GM23338 (cell line): ENCODE measurements around the gene MAP1LC3C. TPM values are rescaled to one million over a fixed set of nuclear protein-coding genes. Genes with fewer than 3 reads are reported as not detected.
A peak's percentile ranks its signal among the peaks of the same experiment; 100 is the strongest.

Experiments used
- ATAC-seq: fragments of 200-7000 bp; cut with Tn5 transposase; 3 replicates; pipeline ENCODE4 v1.9.1; 2020
- DNase-seq: peaks from one replicate; pipeline ENCODE4 v3.0.0-alpha.2; 2015; ENCODE audit warnings: low spot score
- H2AFZ ChIP-seq: fragments of 200-600 bp; sonication (generic); 2 replicates; pipeline ENCODE4 v1.8.0; 2016; ENCODE audit warnings: antibody characterized with exemption, mild to moderate bottlenecking, moderate library complexity
- H3F3A ChIP-seq: fragments of 200-600 bp; sonication (generic); replicated peaks from 2 replicates; pipeline ENCODE4 v1.8.0; 2017; ENCODE audit warnings: antibody characterized with exemption, mixed run types, low read depth
- H3K27ac ChIP-seq: fragments of 200-600 bp; sonication (generic); 2 replicates; pipeline ENCODE4 v1.6.1; 2016; ENCODE audit warnings: low read depth
- H3K27me3 ChIP-seq: fragments of 200-600 bp; sonication (generic); 2 replicates; pipeline ENCODE4 v1.8.0; 2016; ENCODE audit warnings: mild to moderate bottlenecking, mixed run types, moderate library complexity; ENCODE audit not compliant: insufficient read depth
- H3K36me3 ChIP-seq: fragments of 200-600 bp; sonication (generic); 2 replicates; pipeline ENCODE4 v1.8.0; 2016; ENCODE audit warnings: mild to moderate bottlenecking; ENCODE audit not compliant: insufficient read depth
- H3K4me1 ChIP-seq: fragments of 200-600 bp; sonication (generic); 2 replicates; pipeline ENCODE4 v1.8.0; 2016; ENCODE audit warnings: mild to moderate bottlenecking, moderate library complexity; ENCODE audit not compliant: insufficient read depth
- H3K4me2 ChIP-seq: fragments of 200-600 bp; sonication (generic); 2 replicates; pipeline ENCODE4 v1.7.1; 2017; ENCODE audit warnings: mixed run types
- H3K4me3 ChIP-seq: fragments of 200-600 bp; sonication (generic); 2 replicates; pipeline ENCODE4 v1.6.1; 2016; ENCODE audit warnings: mixed run types
- H3K79me2 ChIP-seq: fragments of 200-600 bp; sonication (generic); replicated peaks from 2 replicates; pipeline ENCODE4 v1.8.0; 2017; ENCODE audit warnings: mild to moderate bottlenecking; ENCODE audit not compliant: insufficient read depth
- H3K9me2 ChIP-seq: fragments of 200-600 bp; sonication (generic); 2 replicates; pipeline ENCODE4 v1.8.0; 2017; ENCODE audit not compliant: insufficient read depth
- H4K20me1 ChIP-seq: fragments of 200-600 bp; sonication (generic); replicated peaks from 2 replicates; pipeline ENCODE4 v1.8.0; 2017; ENCODE audit warnings: mild to moderate bottlenecking; ENCODE audit not compliant: insufficient read depth
- H3K27ac Mint-ChIP-seq: 2 replicates; pipeline ENCODE4 v1.8.0; 2020; ENCODE audit warnings: inconsistent platforms, mild to moderate bottlenecking, moderate library complexity, mixed read lengths
- H3K27me3 Mint-ChIP-seq: 3 replicates; pipeline ENCODE4 v1.8.0; 2022; ENCODE audit warnings: low read depth, mild to moderate bottlenecking, moderate library complexity, mixed read lengths, inconsistent platforms; ENCODE audit not compliant: insufficient read depth, poor library complexity
- H3K36me3 Mint-ChIP-seq: 3 replicates; pipeline ENCODE4 v1.8.0; 2021; ENCODE audit warnings: low read depth, mild to moderate bottlenecking, inconsistent platforms, moderate library complexity, mixed read lengths
- H3K4me1 Mint-ChIP-seq: 3 replicates; pipeline ENCODE4 v1.8.0; 2020; ENCODE audit warnings: mild to moderate bottlenecking, inconsistent platforms, mixed read lengths
- H3K4me3 Mint-ChIP-seq: 3 replicates; pipeline ENCODE4 v1.8.0; 2021; ENCODE audit warnings: moderate library complexity, mild to moderate bottlenecking, inconsistent platforms, mixed read lengths
- H3K9me3 Mint-ChIP-seq: 3 replicates; pipeline ENCODE4 v1.8.0; 2020; ENCODE audit warnings: moderate library complexity, mild to moderate bottlenecking, inconsistent platforms, mixed read lengths
- CTCF ChIP-seq, 2 experiments: fragments of 200-600 bp in 1 of 2; sonication (generic) in 1 of 2; conservative IDR thresholded peaks; 2 replicates each; pipeline versions ENCODE4 v1.5.1 to v1.6.1; 2016 to 2017; ENCODE audit warnings: antibody characterized with exemption in 2 of 2, low read depth in 2 of 2, mild to moderate bottlenecking in 2 of 2, moderate library complexity in 1 of 2
- EZH2phosphoT487 ChIP-seq: fragments of 200-600 bp; sonication (generic); IDR thresholded peaks from one replicate; pipeline ENCODE4 v1.8.1; 2018; ENCODE audit warnings: antibody characterized with exemption; ENCODE audit not compliant: unreplicated experiment
- JUNB ChIP-seq: IDR thresholded peaks from one replicate; pipeline ENCODE4 v1.6.1; 2016; ENCODE audit warnings: antibody characterized with exemption; ENCODE audit not compliant: unreplicated experiment
- NANOG ChIP-seq: IDR thresholded peaks from 2 replicates; pipeline ENCODE4 v1.6.1; 2016; ENCODE audit warnings: antibody characterized with exemption, borderline replicate concordance
- POLR2AphosphoS5 ChIP-seq: IDR thresholded peaks from 2 replicates; pipeline ENCODE4 v1.6.1; 2016; ENCODE audit warnings: antibody characterized with exemption, low read depth
- REST ChIP-seq: IDR thresholded peaks from one replicate; pipeline ENCODE4 v1.6.1; 2018; ENCODE audit warnings: antibody characterized with exemption; ENCODE audit not compliant: unreplicated experiment
- STAT1 ChIP-seq: IDR thresholded peaks from one replicate; pipeline ENCODE4 v1.6.1; 2016; ENCODE audit warnings: antibody characterized with exemption; ENCODE audit not compliant: unreplicated experiment
- ZNF114 ChIP-seq: fragments of 250-450 bp; sonication (Bioruptor Pico); IDR thresholded peaks from 2 replicates; pipeline ENCODE4 v1.5.0; 2020; ENCODE audit warnings: mild to moderate bottlenecking, moderate library complexity
- ZNF331 ChIP-seq: fragments of 250-450 bp; sonication (Bioruptor Pico); IDR thresholded peaks from 2 replicates; pipeline ENCODE4 v1.5.0; 2020; ENCODE audit warnings: low read depth, mild to moderate bottlenecking, moderate library complexity
- polyA plus RNA-seq: library from polyadenylated mRNA; unstranded; fragments of >200 nt; fragmentation: Nextera tagmentation; extraction: Ambion mirVana; gene quantifications from 2 replicates; pipeline ENCODE4 v1.2.1, GENCODE V29; 2016
- total RNA-seq: library from RNA; depleted of rRNA; stranded (reverse); fragments of >200 nt; shearing (Covaris generic); gene quantifications from 2 replicates; pipeline ENCODE4 v1.2.3, GENCODE V29; 2014

MAP1LC3C gene
- total and polyA plus RNA-seq, 2 experiments from 2014 or later, result 1.1 to 1.2 TPM

GRCh38 chr1:241998412-241998921 lies 431 bp downstream of the MAP1LC3C start:
- DNase-seq (peak; percentile 87), ATAC-seq (peak; percentile 95)
- H3K4me3 ChIP-seq, result peak overlapping the region; percentile 64
- H3K27me3 ChIP-seq, result no peaks in the 10 kb centered on the region
- no peaks in the 10 kb centered on the region for H4K20me1 ChIP-seq
- peak overlapping the region; percentile 80 for H3K4me2 ChIP-seq
- TF ChIP-seq JUNB (no peak), POLR2AphosphoS5 (no peak), CTCF (conservative IDR thresholded peaks at IDR 0.05; ENCODE audit: low read depth in 2 of 2) (peak; percentile 80 to 98), REST (no peak), EZH2phosphoT487 (no peak)
- H2AFZ ChIP-seq, result peak overlapping the region; percentile 92
- H3K36me3 ChIP-seq, result no peaks in the 10 kb centered on the region
- no peaks in the 10 kb centered on the region; the same call in 2 of the 3 replicates for H3K9me3 Mint-ChIP-seq
- no peaks in the 10 kb centered on the region for H3F3A ChIP-seq
- H3K27ac ChIP-seq, result no peak overlapping the region
- peak overlapping the region; percentile 78 for H3K4me3 Mint-ChIP-seq
- H3K79me2 ChIP-seq, result no peaks in the 10 kb centered on the region
- no peak overlapping the region for H3K27ac Mint-ChIP-seq
- peaks cover 16% of the 10 kb centered on the region for H3K4me1 Mint-ChIP-seq
- H3K36me3 Mint-ChIP-seq, result no peaks in the 10 kb centered on the region
- H3K27me3 Mint-ChIP-seq, result peaks cover 7% of the 10 kb centered on the region
- H3K9me2 ChIP-seq, result no peaks in the 10 kb centered on the region
- H3K4me1 ChIP-seq, result peaks cover 11% of the 10 kb centered on the region

- Mint-ChIP-seq H3K27ac (no peak overlapping the region), H3K4me1 (peaks cover 16% of the 10 kb centered on the region), H3K4me3 (no peak overlapping the region; the same call in 2 of the 3 replicates), H3K27me3 (peaks cover 7% of the 10 kb centered on the region), H3K36me3 (no peaks in the 10 kb centered on the region), H3K9me3 (no peaks in the 10 kb centered on the region; the same call in 2 of the 3 replicates)
- Histone ChIP-seq H3K79me2 (no peaks in the 10 kb centered on the region), H3F3A (no peaks in the 10 kb centered on the region), H3K4me3 (no peak overlapping the region), H3K4me1 (peaks cover 11% of the 10 kb centered on the region), H4K20me1 (no peaks in the 10 kb centered on the region), H3K9me2 (no peaks in the 10 kb centered on the region), H3K27ac (no peak overlapping the region), H3K4me2 (no peak overlapping the region), H3K36me3 (no peaks in the 10 kb centered on the region), H3K27me3 (no peaks in the 10 kb centered on the region), H2AFZ (peak overlapping the region; percentile 1; the same call in 1 of the 2 replicates)
- ATAC-seq (no peak), DNase-seq (no peak)
- TF ChIP-seq EZH2phosphoT487 (no peak), NANOG (no peak), ZNF331 (CRISPR knock-in tag) (no peak), ZNF114 (CRISPR knock-in tag) (no peak), CTCF (conservative IDR thresholded peaks at IDR 0.05; ENCODE audit: low read depth in 2 of 2) (no peak), POLR2AphosphoS5 (no peak), STAT1 (no peak)
Observed at GRCh38 chr1:241997401-241997998, 1.4 kb downstream of the MAP1LC3C start.
